GM23338 (cell line): ENCODE measurements around the gene MARCHF10.

Experiments
- CREB1 ChIP-seq: fragments of 250-450 bp; sonication (Bioruptor Pico); IDR thresholded peaks from 2 replicates; pipeline ENCODE4 v1.5.0; 2020; ENCODE audit warnings: low read depth, mild to moderate bottlenecking, moderate library complexity
- EZH2 ChIP-seq: fragments of 200-600 bp; sonication (generic); IDR thresholded peaks from one replicate; pipeline ENCODE4 v1.8.0; 2017; ENCODE audit warnings: antibody characterized with exemption, mild to moderate bottlenecking, low read depth; ENCODE audit not compliant: unreplicated experiment
- EZH2phosphoT487 ChIP-seq: fragments of 200-600 bp; sonication (generic); IDR thresholded peaks from one replicate; pipeline ENCODE4 v1.8.1; 2018; ENCODE audit warnings: antibody characterized with exemption; ENCODE audit not compliant: unreplicated experiment
- JUNB ChIP-seq: IDR thresholded peaks from one replicate; pipeline ENCODE4 v1.6.1; 2016; ENCODE audit warnings: antibody characterized with exemption; ENCODE audit not compliant: unreplicated experiment
- NANOG ChIP-seq: IDR thresholded peaks from 2 replicates; pipeline ENCODE4 v1.6.1; 2016; ENCODE audit warnings: antibody characterized with exemption, borderline replicate concordance
- POLR2AphosphoS5 ChIP-seq: IDR thresholded peaks from 2 replicates; pipeline ENCODE4 v1.6.1; 2016; ENCODE audit warnings: antibody characterized with exemption, low read depth
- ZNF462 ChIP-seq: fragments of 250-450 bp; sonication (Bioruptor Pico); IDR thresholded peaks from 2 replicates; pipeline ENCODE4 v1.5.0; 2020; ENCODE audit warnings: mild to moderate bottlenecking, moderate library complexity
- TF ChIP-seq, protein P1 (sequence below), 2 experiments: fragments of 200-600 bp in 1 of 2; sonication (generic) in 1 of 2; conservative IDR thresholded peaks; 2 replicates each; pipeline versions ENCODE4 v1.5.1 to v1.6.1; 2016 to 2017; ENCODE audit warnings: antibody characterized with exemption in 2 of 2, low read depth in 2 of 2, mild to moderate bottlenecking in 2 of 2, moderate library complexity in 1 of 2
- TF ChIP-seq, protein P2 (sequence below): IDR thresholded peaks from one replicate; pipeline ENCODE4 v1.6.1; 2018; ENCODE audit warnings: antibody characterized with exemption; ENCODE audit not compliant: unreplicated experiment

GRCh38 chr17:62780951-62781350, 27.2 kb downstream of the MARCHF10 start:
- TF ChIP-seq EZH2 (no peak), POLR2AphosphoS5 (no peak), EZH2phosphoT487 (no peak), CREB1 (CRISPR knock-in tag) (no peak), ZNF462 (CRISPR knock-in tag) (no peak), JUNB (no peak), NANOG (no peak)
- TF ChIP-seq, protein P1, sequence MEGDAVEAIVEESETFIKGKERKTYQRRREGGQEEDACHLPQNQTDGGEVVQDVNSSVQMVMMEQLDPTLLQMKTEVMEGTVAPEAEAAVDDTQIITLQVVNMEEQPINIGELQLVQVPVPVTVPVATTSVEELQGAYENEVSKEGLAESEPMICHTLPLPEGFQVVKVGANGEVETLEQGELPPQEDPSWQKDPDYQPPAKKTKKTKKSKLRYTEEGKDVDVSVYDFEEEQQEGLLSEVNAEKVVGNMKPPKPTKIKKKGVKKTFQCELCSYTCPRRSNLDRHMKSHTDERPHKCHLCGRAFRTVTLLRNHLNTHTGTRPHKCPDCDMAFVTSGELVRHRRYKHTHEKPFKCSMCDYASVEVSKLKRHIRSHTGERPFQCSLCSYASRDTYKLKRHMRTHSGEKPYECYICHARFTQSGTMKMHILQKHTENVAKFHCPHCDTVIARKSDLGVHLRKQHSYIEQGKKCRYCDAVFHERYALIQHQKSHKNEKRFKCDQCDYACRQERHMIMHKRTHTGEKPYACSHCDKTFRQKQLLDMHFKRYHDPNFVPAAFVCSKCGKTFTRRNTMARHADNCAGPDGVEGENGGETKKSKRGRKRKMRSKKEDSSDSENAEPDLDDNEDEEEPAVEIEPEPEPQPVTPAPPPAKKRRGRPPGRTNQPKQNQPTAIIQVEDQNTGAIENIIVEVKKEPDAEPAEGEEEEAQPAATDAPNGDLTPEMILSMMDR (conservative IDR thresholded peaks at IDR 0.05; ENCODE audit: low read depth in 2 of 2), result no peak
- TF ChIP-seq, protein P2, sequence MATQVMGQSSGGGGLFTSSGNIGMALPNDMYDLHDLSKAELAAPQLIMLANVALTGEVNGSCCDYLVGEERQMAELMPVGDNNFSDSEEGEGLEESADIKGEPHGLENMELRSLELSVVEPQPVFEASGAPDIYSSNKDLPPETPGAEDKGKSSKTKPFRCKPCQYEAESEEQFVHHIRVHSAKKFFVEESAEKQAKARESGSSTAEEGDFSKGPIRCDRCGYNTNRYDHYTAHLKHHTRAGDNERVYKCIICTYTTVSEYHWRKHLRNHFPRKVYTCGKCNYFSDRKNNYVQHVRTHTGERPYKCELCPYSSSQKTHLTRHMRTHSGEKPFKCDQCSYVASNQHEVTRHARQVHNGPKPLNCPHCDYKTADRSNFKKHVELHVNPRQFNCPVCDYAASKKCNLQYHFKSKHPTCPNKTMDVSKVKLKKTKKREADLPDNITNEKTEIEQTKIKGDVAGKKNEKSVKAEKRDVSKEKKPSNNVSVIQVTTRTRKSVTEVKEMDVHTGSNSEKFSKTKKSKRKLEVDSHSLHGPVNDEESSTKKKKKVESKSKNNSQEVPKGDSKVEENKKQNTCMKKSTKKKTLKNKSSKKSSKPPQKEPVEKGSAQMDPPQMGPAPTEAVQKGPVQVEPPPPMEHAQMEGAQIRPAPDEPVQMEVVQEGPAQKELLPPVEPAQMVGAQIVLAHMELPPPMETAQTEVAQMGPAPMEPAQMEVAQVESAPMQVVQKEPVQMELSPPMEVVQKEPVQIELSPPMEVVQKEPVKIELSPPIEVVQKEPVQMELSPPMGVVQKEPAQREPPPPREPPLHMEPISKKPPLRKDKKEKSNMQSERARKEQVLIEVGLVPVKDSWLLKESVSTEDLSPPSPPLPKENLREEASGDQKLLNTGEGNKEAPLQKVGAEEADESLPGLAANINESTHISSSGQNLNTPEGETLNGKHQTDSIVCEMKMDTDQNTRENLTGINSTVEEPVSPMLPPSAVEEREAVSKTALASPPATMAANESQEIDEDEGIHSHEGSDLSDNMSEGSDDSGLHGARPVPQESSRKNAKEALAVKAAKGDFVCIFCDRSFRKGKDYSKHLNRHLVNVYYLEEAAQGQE, result no peak
